Ishikawa (cell line): ENCODE data around the gene FDPS.

Experiments used
- CEBPB ChIP-seq: IDR thresholded peaks from 2 replicates; pipeline ENCODE4 v1.6.1; 2012
- CREB1 ChIP-seq: IDR thresholded peaks from 2 replicates; pipeline ENCODE4 v1.6.1; 2012; ENCODE audit warnings: low read depth
- EGR1 ChIP-seq: IDR thresholded peaks from 2 replicates; pipeline ENCODE4 v1.6.1; 2012
- EP300 ChIP-seq: IDR thresholded peaks from 2 replicates; pipeline ENCODE4 v1.6.1; 2012; ENCODE audit warnings: borderline replicate concordance
- RAD21 ChIP-seq: IDR thresholded peaks from 2 replicates; pipeline ENCODE4 v1.6.1; 2012; ENCODE audit warnings: low read depth
- TAF1 ChIP-seq: IDR thresholded peaks from 2 replicates; pipeline ENCODE4 v1.6.1; 2012; ENCODE audit warnings: low read depth, mild to moderate bottlenecking
- TCF12 ChIP-seq: IDR thresholded peaks from 2 replicates; pipeline ENCODE4 v1.6.1; 2012; ENCODE audit warnings: low read depth
- TEAD4 ChIP-seq: IDR thresholded peaks from 2 replicates; pipeline ENCODE4 v1.6.1; 2012
- YY1 ChIP-seq: IDR thresholded peaks from 2 replicates; pipeline ENCODE4 v1.6.1; 2012; ENCODE audit warnings: low read depth
- ZBTB7A ChIP-seq: IDR thresholded peaks from 2 replicates; pipeline ENCODE4 v1.6.1; 2012; ENCODE audit warnings: low read depth
- TF ChIP-seq, protein P1 (sequence below): IDR thresholded peaks from 2 replicates; pipeline ENCODE4 v1.6.1; 2012; ENCODE audit warnings: low read depth, mild to moderate bottlenecking
- TF ChIP-seq, protein P2 (sequence below): IDR thresholded peaks from 2 replicates; pipeline ENCODE4 v1.6.1; 2012

GRCh38 chr1:155342842-155343241 lies 34.2 kb downstream of the FDPS start:
- TF ChIP-seq, protein P1, sequence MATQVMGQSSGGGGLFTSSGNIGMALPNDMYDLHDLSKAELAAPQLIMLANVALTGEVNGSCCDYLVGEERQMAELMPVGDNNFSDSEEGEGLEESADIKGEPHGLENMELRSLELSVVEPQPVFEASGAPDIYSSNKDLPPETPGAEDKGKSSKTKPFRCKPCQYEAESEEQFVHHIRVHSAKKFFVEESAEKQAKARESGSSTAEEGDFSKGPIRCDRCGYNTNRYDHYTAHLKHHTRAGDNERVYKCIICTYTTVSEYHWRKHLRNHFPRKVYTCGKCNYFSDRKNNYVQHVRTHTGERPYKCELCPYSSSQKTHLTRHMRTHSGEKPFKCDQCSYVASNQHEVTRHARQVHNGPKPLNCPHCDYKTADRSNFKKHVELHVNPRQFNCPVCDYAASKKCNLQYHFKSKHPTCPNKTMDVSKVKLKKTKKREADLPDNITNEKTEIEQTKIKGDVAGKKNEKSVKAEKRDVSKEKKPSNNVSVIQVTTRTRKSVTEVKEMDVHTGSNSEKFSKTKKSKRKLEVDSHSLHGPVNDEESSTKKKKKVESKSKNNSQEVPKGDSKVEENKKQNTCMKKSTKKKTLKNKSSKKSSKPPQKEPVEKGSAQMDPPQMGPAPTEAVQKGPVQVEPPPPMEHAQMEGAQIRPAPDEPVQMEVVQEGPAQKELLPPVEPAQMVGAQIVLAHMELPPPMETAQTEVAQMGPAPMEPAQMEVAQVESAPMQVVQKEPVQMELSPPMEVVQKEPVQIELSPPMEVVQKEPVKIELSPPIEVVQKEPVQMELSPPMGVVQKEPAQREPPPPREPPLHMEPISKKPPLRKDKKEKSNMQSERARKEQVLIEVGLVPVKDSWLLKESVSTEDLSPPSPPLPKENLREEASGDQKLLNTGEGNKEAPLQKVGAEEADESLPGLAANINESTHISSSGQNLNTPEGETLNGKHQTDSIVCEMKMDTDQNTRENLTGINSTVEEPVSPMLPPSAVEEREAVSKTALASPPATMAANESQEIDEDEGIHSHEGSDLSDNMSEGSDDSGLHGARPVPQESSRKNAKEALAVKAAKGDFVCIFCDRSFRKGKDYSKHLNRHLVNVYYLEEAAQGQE: no peak
- TF ChIP-seq, protein P2, sequence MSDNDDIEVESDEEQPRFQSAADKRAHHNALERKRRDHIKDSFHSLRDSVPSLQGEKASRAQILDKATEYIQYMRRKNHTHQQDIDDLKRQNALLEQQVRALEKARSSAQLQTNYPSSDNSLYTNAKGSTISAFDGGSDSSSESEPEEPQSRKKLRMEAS: no peak
- TF ChIP-seq RAD21: no peak
- no peak for TF ChIP-seq EP300
- TF ChIP-seq CREB1: no peak
- no peak for TF ChIP-seq EGR1
- no peak for TF ChIP-seq TAF1
- no peak for TF ChIP-seq CEBPB
- TF ChIP-seq TCF12: no peak
- no peak for TF ChIP-seq TEAD4
- no peak for TF ChIP-seq YY1
- no peak for TF ChIP-seq ZBTB7A
